EL (cell line): ENCODE data around the gene PHTF2.
"Not testable (repeated sequence)": the region's sequence is repeated elsewhere in the genome, so short reads cannot be mapped to it uniquely, and the experiment has no call there.

Experiments used
- DNase-seq: peaks from one replicate; pipeline ENCODE4 v3.0.0-alpha.2; 2016

Gene PHTF2

GRCh38 chr7:77798394-77799077 lies at the start of gene PHTF2, which contains the start of gene TMEM60:
Gene PHTF2 (plus strand): TSS chr7:77798773.
Gene TMEM60 (minus strand): TSS chr7:77798434. CDS start chr7:77794373, 4,061 bp downstream.
- peak; percentile 100 for DNase-seq

GRCh38 chr7:77752016-77752415 lies 46.6 kb upstream of the PHTF2 start:
- DNase-seq = no peak

GRCh38 chr7:77753173-77753572 lies 45.4 kb upstream of the PHTF2 start:
- DNase-seq = no peak

- no peak for DNase-seq
Observed at GRCh38 chr7:77757589-77757988, 41.0 kb upstream of the PHTF2 start.

GRCh38 chr7:77759294-77759889 lies 39.2 kb upstream of the PHTF2 start:
- peak; percentile 66 for DNase-seq

- DNase-seq = no peak
Observed at GRCh38 chr7:77760809-77761453, 37.6 kb upstream of the PHTF2 start.

GRCh38 chr7:77765481-77765880 lies 33.1 kb upstream of the PHTF2 start:
- no peak for DNase-seq

- DNase-seq = peak; percentile 40
Observed at GRCh38 chr7:77765906-77766800, 32.4 kb upstream of the PHTF2 start.

GRCh38 chr7:77766801-77767605 lies 31.6 kb upstream of the PHTF2 start:
- DNase-seq = no peak

- no peak for DNase-seq
Observed at GRCh38 chr7:77770316-77770715, 28.3 kb upstream of the PHTF2 start.

GRCh38 chr7:77771901-77772300 lies 26.7 kb upstream of the PHTF2 start:
- DNase-seq = peak; percentile 5

- DNase-seq = no peak
Observed at GRCh38 chr7:77778535-77778934, 20.0 kb upstream of the PHTF2 start.

GRCh38 chr7:77782383-77782782 lies 16.2 kb upstream of the PHTF2 start:
- DNase-seq = no peak

GRCh38 chr7:77783111-77783510 lies 15.5 kb upstream of the PHTF2 start:
- no peak for DNase-seq

- DNase-seq = no peak
Observed at GRCh38 chr7:77783545-77783944, 15.0 kb upstream of the PHTF2 start.

GRCh38 chr7:77784426-77784825 lies 14.1 kb upstream of the PHTF2 start:
- not testable (repeated sequence) for DNase-seq

- no peak for DNase-seq
Observed at GRCh38 chr7:77786018-77786417, 12.6 kb upstream of the PHTF2 start.

- DNase-seq = no peak
Observed at GRCh38 chr7:77786741-77787140, 11.8 kb upstream of the PHTF2 start.

- DNase-seq = no peak
Observed at GRCh38 chr7:77788327-77788902, 10.2 kb upstream of the PHTF2 start.

GRCh38 chr7:77791336-77791735 lies 7.2 kb upstream of the PHTF2 start:
- no peak for DNase-seq

- DNase-seq = no peak
Observed at GRCh38 chr7:77791956-77792355, 6.6 kb upstream of the PHTF2 start.

GRCh38 chr7:77794000-77794399 lies 4.6 kb upstream of the PHTF2 start:
- no peak for DNase-seq
